Upper lobe of left lung (tissue), 6 donors: ENCODE measurements around the gene B4GALNT3. TPM values are rescaled to one million over a fixed set of nuclear protein-coding genes. Genes with fewer than 3 reads are reported as not detected.

Source experiments
- ATAC-seq, 2 donors: fragments of 200-7000 bp; cut with Tn5 transposase; one replicate each; pipeline ENCODE4 v1.9.1; 2022; ENCODE audit warnings: mild to moderate bottlenecking in 2 of 2, moderate library complexity in 2 of 2; ENCODE audit not compliant: low FRiP score in 2 of 2
- DNase-seq, 2 donors: peaks; one replicate each; pipeline ENCODE4 v3.0.0-alpha.2; 2019 to 2020
- H3K27ac ChIP-seq, 4 donors: fragments of 200-600 bp; sonication (generic); one replicate each; pipeline ENCODE4 v1.5.1; 2016 to 2019
- H3K27me3 ChIP-seq, 4 donors: fragments of 200-600 bp; sonication (generic); one replicate each; pipeline ENCODE4 v1.5.1; 2017 to 2019
- H3K36me3 ChIP-seq, 4 donors: fragments of 200-600 bp; sonication (generic); one replicate each; pipeline ENCODE4 v1.5.1; 2016 to 2019
- H3K4me1 ChIP-seq, 4 donors: fragments of 200-600 bp; sonication (generic); one replicate each; pipeline ENCODE4 v1.5.1; 2018 to 2019
- H3K4me3 ChIP-seq, 4 donors: fragments of 200-600 bp; sonication (generic); one replicate each; pipeline ENCODE4 v1.5.1; 2017 to 2019; ENCODE audit warnings: mild to moderate bottlenecking in 2 of 4, moderate library complexity in 1 of 4
- H3K9me3 ChIP-seq, 4 donors: fragments of 200-600 bp; sonication (generic); one replicate each; pipeline ENCODE4 v1.5.1; 2018 to 2019
- EP300 ChIP-seq, 4 donors: sonication (generic); formaldehyde crosslinking; IDR thresholded peaks; one replicate each; pipeline ENCODE4 v1.5.1; 2017; ENCODE audit warnings: antibody characterized with exemption in 4 of 4, control low read depth in 2 of 4
- POLR2A ChIP-seq, 4 donors: fragments of 450-650 bp; IDR thresholded peaks; one replicate each; pipeline ENCODE4 v1.5.1; 2016 to 2017; ENCODE audit warnings: antibody characterized with exemption in 4 of 4, mild to moderate bottlenecking in 2 of 4
- POLR2AphosphoS5 ChIP-seq, 2 donors: sonication (generic); formaldehyde crosslinking; IDR thresholded peaks; one replicate each; pipeline ENCODE4 v1.5.1; 2017; ENCODE audit warnings: antibody characterized with exemption in 2 of 2
- WGBS, 2 donors: methylation state at CpG; one replicate each; pipeline ENCODE4 v1.1.5; 2017 to 2018; 5-methylcytosine and 5-hydroxymethylcytosine counted together
- total RNA-seq, 6 donors: library from RNA; depleted of rRNA in 4 of 6; stranded (reverse); fragments of >200 nt in 4 of 6; gene quantifications; one replicate each; pipeline versions ENCODE4 v1.1.0 to v1.2.1, GENCODE V29; 2016 to 2021
- TF ChIP-seq, protein P1 (sequence below), 6 experiments: fragments of 450-650 bp in 4 of 6; fragments of 200-600 bp in 2 of 6; sonication (generic) in 2 of 6; IDR thresholded peaks; one replicate each; pipeline ENCODE4 v1.5.1; 2016 to 2019; ENCODE audit warnings: antibody characterized with exemption in 6 of 6
- donor health status: DM: no; HTN: no; CAD: no; lungs with moderate emphysema.
- donor health status: DM: no; HTN: yes; CAD: no; lungs with severe emphysema.

Gene B4GALNT3
- total RNA-seq, 6 donors from 2014 or later: 22.2 to 36.0 (median 26.9) TPM

DNA sequence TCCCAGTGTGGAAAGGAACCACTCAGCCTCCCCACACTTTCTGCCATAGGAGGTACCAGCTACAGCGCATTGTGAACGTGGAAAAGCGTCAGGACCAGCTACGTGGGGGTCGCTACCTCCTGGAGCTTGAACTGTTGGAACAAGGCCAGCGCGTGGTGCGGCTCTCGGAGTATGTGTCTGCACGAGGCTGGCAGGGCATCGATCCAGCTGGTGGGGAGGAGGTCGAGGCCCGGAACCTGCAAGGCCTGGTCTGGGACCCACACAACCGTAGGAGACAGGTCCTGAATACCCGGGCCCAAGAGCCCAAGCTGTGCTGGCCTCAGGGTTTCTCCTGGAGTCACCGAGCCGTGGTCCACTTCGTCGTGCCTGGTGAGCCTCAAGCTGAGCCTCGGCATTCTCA is 96.8 kb downstream of the B4GALNT3 start:
- Histone ChIP-seq H3K36me3 (no peaks in the 10 kb centered on the region), H3K4me3 (no peak overlapping the region), H3K27ac (no peak overlapping the region), H3K27me3 (no peaks in the 10 kb centered on the region), H3K9me3 (no peaks in the 10 kb centered on the region), H3K4me1 (peaks cover 0 to 16% (median 1%) of the 10 kb centered on the region in 4 donors)
- DNase-seq (peak in 1 of 2 donors; percentile 61), ATAC-seq (no peak)
- TF ChIP-seq EP300 (IDR thresholded peaks at IDR 0.05) (no peak), POLR2AphosphoS5 (IDR thresholded peaks at IDR 0.05) (no peak), POLR2A (IDR thresholded peaks at IDR 0.05) (no peak)
- TF ChIP-seq, protein P1, sequence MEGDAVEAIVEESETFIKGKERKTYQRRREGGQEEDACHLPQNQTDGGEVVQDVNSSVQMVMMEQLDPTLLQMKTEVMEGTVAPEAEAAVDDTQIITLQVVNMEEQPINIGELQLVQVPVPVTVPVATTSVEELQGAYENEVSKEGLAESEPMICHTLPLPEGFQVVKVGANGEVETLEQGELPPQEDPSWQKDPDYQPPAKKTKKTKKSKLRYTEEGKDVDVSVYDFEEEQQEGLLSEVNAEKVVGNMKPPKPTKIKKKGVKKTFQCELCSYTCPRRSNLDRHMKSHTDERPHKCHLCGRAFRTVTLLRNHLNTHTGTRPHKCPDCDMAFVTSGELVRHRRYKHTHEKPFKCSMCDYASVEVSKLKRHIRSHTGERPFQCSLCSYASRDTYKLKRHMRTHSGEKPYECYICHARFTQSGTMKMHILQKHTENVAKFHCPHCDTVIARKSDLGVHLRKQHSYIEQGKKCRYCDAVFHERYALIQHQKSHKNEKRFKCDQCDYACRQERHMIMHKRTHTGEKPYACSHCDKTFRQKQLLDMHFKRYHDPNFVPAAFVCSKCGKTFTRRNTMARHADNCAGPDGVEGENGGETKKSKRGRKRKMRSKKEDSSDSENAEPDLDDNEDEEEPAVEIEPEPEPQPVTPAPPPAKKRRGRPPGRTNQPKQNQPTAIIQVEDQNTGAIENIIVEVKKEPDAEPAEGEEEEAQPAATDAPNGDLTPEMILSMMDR (IDR thresholded peaks at IDR 0.05): no peak
- WGBS, 2 donors: 88 to 91% methylated on average over 13 to 20 of the region's 20 CpGs

DNA sequence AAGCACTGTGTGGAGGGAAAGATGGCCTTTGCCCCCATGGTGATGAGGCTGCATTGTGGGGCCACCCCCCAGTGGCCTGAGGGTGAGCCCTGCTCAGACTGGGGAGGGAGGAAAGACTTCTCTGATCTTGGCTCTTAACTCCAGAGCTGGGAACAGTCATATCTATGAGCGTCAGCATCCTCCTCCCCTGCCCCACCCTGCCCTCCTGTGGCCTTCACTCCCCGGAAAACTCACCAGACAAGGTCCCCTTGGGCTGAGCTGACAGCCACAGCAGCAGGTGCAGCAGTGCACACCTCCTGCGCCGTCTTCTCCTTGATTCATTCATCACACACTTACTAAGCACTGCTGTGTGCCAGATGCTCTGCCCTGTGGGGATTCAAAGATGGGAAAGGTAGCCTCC is 98.8 kb downstream of the B4GALNT3 start:
- Histone ChIP-seq H3K27me3 (no peaks in the 10 kb centered on the region), H3K27ac (no peak overlapping the region), H3K4me3 (no peak overlapping the region), H3K9me3 (no peaks in the 10 kb centered on the region), H3K4me1 (peaks cover 7 to 28% (median 15%) of the 10 kb centered on the region in 4 donors), H3K36me3 (no peaks in the 10 kb centered on the region)
- WGBS, 2 donors: 53 to 73% methylated on average over 4 of the region's 4 CpGs
- DNase-seq (no peak), ATAC-seq (no peak)
- TF ChIP-seq, protein P1 (IDR thresholded peaks at IDR 0.05): no peak
- TF ChIP-seq EP300 (IDR thresholded peaks at IDR 0.05): no peak
- no peak for TF ChIP-seq POLR2AphosphoS5 (IDR thresholded peaks at IDR 0.05)
- no peak for TF ChIP-seq POLR2A (IDR thresholded peaks at IDR 0.05)

DNA sequence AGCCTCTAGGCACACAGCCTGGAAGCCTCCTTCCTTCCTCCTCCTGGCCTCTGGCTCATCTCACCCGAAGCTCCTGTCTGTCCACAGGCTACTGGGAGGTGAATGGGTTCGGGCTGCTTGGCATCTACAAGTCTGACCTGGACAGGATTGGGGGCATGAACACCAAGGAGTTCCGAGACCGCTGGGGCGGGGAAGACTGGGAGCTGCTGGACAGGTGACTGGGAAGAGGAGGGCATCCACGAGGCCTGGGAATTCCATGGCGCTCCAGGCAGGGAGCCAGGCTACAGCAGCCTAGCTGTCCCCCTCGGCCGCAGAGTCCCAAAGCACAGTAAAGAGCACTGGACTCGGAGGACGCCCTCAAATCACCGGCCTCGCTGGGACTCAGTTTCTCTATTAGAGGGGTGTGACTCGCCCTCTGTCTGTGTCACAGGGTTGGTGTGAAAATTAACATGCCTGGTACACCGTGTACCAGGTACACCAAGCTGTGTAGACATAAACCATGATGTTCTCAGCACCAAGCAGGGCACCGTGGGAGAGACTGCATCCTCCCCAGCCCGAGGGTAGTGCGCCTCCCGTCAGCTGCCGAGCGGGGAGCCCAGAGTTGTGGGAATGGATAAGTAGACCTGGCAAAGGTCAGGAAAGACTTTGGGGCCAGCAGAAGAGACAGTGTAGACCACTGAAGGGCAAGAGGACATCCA is 99.6 kb downstream of the B4GALNT3 start:
- Histone ChIP-seq H3K4me3 (no peak overlapping the region), H3K4me1 (peaks cover 7 to 21% (median 15%) of the 10 kb centered on the region in 4 donors), H3K27ac (no peak overlapping the region), H3K36me3 (no peaks in the 10 kb centered on the region), H3K27me3 (no peaks in the 10 kb centered on the region), H3K9me3 (no peaks in the 10 kb centered on the region)
- ATAC-seq (no peak), DNase-seq (no peak)
- 88 to 89% methylated on average over 20 to 21 of the region's 21 CpGs for whole genome bisulfite sequencing, 2 donors
- no peak for TF ChIP-seq EP300 (IDR thresholded peaks at IDR 0.05)
- TF ChIP-seq POLR2AphosphoS5 (IDR thresholded peaks at IDR 0.05): no peak
- no peak for TF ChIP-seq POLR2A (IDR thresholded peaks at IDR 0.05)
- TF ChIP-seq, protein P1 (IDR thresholded peaks at IDR 0.05): no peak

DNA sequence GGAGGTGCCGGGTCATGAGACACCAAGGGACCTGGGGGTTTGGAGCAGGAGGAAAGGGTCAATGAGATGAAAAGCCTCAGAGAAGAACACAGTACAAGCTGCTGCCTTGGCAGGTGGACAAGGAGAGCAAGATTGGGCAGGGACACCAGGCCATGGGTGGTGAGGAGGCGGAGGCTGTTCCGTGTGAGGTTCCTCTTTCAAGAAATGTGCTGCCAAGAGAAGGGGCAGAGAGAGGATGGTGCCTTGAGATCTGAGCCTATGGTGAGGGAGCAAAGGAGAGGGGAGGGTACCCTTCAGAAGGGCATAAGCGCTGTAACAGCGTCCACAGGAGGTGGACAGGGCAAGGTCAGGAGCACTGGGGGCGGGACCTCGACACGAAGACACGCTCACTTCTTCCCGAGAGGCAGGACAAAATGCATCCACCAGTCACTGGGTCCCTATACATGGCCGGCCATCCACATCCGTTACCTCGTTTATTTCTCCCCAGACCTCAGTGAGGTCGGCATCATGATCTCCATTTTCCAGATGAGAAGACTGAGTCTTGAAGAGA is 100.2 kb downstream of the B4GALNT3 start:
- DNase-seq (no peak), ATAC-seq (peak in 1 of 2 donors; percentile 31)
- TF ChIP-seq, protein P1 (IDR thresholded peaks at IDR 0.05): no peak
- TF ChIP-seq EP300 (IDR thresholded peaks at IDR 0.05): no peak
- no peak for TF ChIP-seq POLR2A (IDR thresholded peaks at IDR 0.05)
- TF ChIP-seq POLR2AphosphoS5 (IDR thresholded peaks at IDR 0.05): no peak
- 78 to 84% methylated on average over 14 of the region's 14 CpGs for WGBS, 2 donors
- Histone ChIP-seq H3K4me3 (no peak overlapping the region), H3K27me3 (no peaks in the 10 kb centered on the region), H3K36me3 (no peaks in the 10 kb centered on the region), H3K9me3 (no peaks in the 10 kb centered on the region), H3K4me1 (peaks cover 7 to 21% (median 15%) of the 10 kb centered on the region in 4 donors), H3K27ac (no peak overlapping the region)
